Bronchial epithelial cell (primary cell): ENCODE results near the gene CIITA. TPM values are rescaled to one million over a fixed set of nuclear protein-coding genes. Genes with fewer than 3 reads are reported as not detected.

Experiments used
- DNase-seq: peaks from one replicate; pipeline ENCODE4 v3.0.0-alpha.2; 2010; ENCODE audit warnings: low read depth
- FAIRE-seq: peaks from 2 replicates; lab custom pipeline; 2011; peaks lifted over from hg19 to GRCh38; lab: Jason Lieb, UNC
- H3K27me3 ChIP-seq: 2 replicates; pipeline ENCODE4 v1.5.1; 2011; ENCODE audit warnings: low read length; ENCODE audit not compliant: control insufficient read depth, insufficient read depth
- H3K36me3 ChIP-seq: 2 replicates; pipeline ENCODE4 v1.5.1; 2011; ENCODE audit warnings: low read length; ENCODE audit not compliant: control insufficient read depth, insufficient read depth
- H3K4me3 ChIP-seq: 2 replicates; pipeline ENCODE4 v1.5.1; 2011; ENCODE audit warnings: mild to moderate bottlenecking, low read depth, low read length, control low read depth
- CTCF ChIP-seq: IDR thresholded peaks from 2 replicates; pipeline ENCODE4 v1.5.1; 2011; ENCODE audit warnings: mild to moderate bottlenecking, moderate library complexity, low read length, control low read depth, inconsistent platforms; ENCODE audit not compliant: insufficient read depth, severe bottlenecking
- total RNA-seq: library from RNA; depleted of rRNA; stranded (reverse); fragments of >200 nt; gene quantifications from 2 replicates; pipeline ENCODE4 v1.2.1, GENCODE V29; 2014

The CIITA gene
- total RNA-seq, 1 donor from 2014 or later = not detected

- DNase-seq (no peak), FAIRE-seq (no peak)
- Histone ChIP-seq H3K4me3 (peak overlapping the region; percentile 86), H3K27me3 (no peaks in the 10 kb centered on the region), H3K36me3 (no peaks in the 10 kb centered on the region)
- TF ChIP-seq CTCF = no peak
Observed at GRCh38 chr16:10945065-10945787, 68.2 kb downstream of the CIITA start.

- Histone ChIP-seq H3K4me3 (no peak overlapping the region), H3K27me3 (no peaks in the 10 kb centered on the region), H3K36me3 (no peaks in the 10 kb centered on the region)
- no peak for TF ChIP-seq CTCF
- DNase-seq (peak; percentile 53), FAIRE-seq (no peak)
Observed at GRCh38 chr16:10946308-10946707, 69.3 kb downstream of the CIITA start.

- TF ChIP-seq CTCF = no peak
- Histone ChIP-seq H3K4me3 (no peak overlapping the region), H3K36me3 (no peaks in the 10 kb centered on the region), H3K27me3 (no peaks in the 10 kb centered on the region)
- FAIRE-seq = no peak
- no peak for DNase-seq
Observed at GRCh38 chr16:10947211-10947787, 70.3 kb downstream of the CIITA start.

- no peaks in the 10 kb centered on the region for H3K27me3 ChIP-seq
- FAIRE-seq (no peak), DNase-seq (no peak)
- H3K4me3 ChIP-seq = no peak overlapping the region
- TF ChIP-seq CTCF = no peak
- no peaks in the 10 kb centered on the region for H3K36me3 ChIP-seq
Observed at GRCh38 chr16:10949424-10949970, 72.5 kb downstream of the CIITA start.

GRCh38 chr16:10950393-10950792 lies 73.4 kb downstream of the CIITA start:
- Histone ChIP-seq H3K4me3 (no peak overlapping the region), H3K27me3 (no peaks in the 10 kb centered on the region), H3K36me3 (no peaks in the 10 kb centered on the region)
- TF ChIP-seq CTCF = no peak
- FAIRE-seq = no peak
- DNase-seq = peak; percentile 72
